ENCODE measurements around the gene SORD. TPM values are rescaled to one million over a fixed set of nuclear protein-coding genes. Genes with fewer than 3 reads are reported as not detected.
A peak's percentile ranks its signal among the peaks of the same experiment; 100 is the strongest.

SORD gene
- total and polyA plus RNA-seq, 9 of the 15 experiments (the other 6 are each of a cell fraction or from before 2014, with no cell fraction given): 5.9 to 79.2 (median 29.6) TPM

DNA sequence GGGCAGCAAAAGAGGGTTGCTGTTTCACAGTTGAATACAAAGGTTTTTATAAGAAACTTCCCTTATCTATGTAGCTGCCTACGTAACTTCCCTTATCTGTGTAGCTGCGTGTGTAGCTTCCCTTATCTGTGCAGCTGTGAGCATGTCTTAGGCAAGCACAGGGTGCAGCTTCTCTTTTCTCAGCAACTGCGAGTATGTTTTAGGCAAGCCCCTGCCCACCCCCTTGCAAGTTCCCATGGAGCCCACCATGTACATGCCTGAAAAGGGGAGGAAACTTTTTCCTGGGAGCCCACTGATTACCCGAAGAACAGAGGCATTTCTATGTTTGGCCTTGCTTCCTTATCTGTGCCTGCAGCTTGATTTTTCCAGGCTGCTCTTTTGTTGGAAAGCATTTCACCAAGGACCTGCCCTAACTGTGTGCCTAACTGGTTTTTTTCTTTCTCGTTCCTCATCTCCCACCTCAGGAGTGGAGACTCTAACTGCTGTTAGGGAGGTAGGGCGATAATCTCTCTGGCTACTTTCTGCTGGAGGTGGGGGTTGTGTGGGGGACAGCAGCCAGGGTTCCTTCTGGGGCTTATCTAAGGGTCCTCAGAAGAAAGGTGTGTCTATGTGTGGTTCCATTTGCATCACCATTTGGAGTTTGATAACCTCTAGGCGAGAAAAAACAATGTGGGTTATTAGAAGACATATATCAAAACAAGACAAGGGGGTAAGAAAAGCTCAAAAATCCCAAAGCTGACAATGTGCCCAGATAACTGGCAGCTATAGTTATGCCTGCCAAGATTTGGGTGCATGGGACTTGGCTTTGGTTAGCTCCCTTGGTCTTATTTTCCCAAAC is 26.0 kb downstream of the SORD start (continued):
- TF ChIP-seq, protein P1, sequence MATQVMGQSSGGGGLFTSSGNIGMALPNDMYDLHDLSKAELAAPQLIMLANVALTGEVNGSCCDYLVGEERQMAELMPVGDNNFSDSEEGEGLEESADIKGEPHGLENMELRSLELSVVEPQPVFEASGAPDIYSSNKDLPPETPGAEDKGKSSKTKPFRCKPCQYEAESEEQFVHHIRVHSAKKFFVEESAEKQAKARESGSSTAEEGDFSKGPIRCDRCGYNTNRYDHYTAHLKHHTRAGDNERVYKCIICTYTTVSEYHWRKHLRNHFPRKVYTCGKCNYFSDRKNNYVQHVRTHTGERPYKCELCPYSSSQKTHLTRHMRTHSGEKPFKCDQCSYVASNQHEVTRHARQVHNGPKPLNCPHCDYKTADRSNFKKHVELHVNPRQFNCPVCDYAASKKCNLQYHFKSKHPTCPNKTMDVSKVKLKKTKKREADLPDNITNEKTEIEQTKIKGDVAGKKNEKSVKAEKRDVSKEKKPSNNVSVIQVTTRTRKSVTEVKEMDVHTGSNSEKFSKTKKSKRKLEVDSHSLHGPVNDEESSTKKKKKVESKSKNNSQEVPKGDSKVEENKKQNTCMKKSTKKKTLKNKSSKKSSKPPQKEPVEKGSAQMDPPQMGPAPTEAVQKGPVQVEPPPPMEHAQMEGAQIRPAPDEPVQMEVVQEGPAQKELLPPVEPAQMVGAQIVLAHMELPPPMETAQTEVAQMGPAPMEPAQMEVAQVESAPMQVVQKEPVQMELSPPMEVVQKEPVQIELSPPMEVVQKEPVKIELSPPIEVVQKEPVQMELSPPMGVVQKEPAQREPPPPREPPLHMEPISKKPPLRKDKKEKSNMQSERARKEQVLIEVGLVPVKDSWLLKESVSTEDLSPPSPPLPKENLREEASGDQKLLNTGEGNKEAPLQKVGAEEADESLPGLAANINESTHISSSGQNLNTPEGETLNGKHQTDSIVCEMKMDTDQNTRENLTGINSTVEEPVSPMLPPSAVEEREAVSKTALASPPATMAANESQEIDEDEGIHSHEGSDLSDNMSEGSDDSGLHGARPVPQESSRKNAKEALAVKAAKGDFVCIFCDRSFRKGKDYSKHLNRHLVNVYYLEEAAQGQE (IDR thresholded peaks at IDR 0.05; ENCODE audit: borderline replicate concordance): 0 out of 2 replicates have a peak, but pooled peaks have one; percentile 25
- TF ChIP-seq, protein P1 (CRISPR knock-in tag; IDR thresholded peaks at IDR 0.05; ENCODE audit: low read depth): 0 out of 2 replicates have a peak, but pooled peaks have one; percentile 37
- TF ChIP-seq GTF2F1 (IDR thresholded peaks at IDR 0.05; ENCODE audit: low read depth, low read length) (no peak), ZNF717 (CRISPR knock-in tag; IDR thresholded peaks at IDR 0.05) (no peak), ESRRA (IDR thresholded peaks at IDR 0.05; ENCODE audit: borderline replicate concordance, low read depth) (peak; percentile 53; the same call in 1 of the 2 replicates), KAT8 (IDR thresholded peaks at IDR 0.05; ENCODE audit: low read depth) (no peak), POLR2G (IDR thresholded peaks at IDR 0.05; ENCODE audit: low read depth, low read length) (no peak), NFIC (IDR thresholded peaks at IDR 0.05) (peak; percentile 82), YY1 (IDR thresholded peaks at IDR 0.05; ENCODE audit: borderline replicate concordance in 1 of 3, control insufficient read depth in 1 of 3, extremely low read depth in 1 of 3, insufficient read depth in 3 of 3, insufficient read length in 1 of 3, insufficient replicate concordance in 2 of 3, low read depth in 1 of 3, low read length in 2 of 3) (no peak)
- TF ChIP-seq, protein P2, sequence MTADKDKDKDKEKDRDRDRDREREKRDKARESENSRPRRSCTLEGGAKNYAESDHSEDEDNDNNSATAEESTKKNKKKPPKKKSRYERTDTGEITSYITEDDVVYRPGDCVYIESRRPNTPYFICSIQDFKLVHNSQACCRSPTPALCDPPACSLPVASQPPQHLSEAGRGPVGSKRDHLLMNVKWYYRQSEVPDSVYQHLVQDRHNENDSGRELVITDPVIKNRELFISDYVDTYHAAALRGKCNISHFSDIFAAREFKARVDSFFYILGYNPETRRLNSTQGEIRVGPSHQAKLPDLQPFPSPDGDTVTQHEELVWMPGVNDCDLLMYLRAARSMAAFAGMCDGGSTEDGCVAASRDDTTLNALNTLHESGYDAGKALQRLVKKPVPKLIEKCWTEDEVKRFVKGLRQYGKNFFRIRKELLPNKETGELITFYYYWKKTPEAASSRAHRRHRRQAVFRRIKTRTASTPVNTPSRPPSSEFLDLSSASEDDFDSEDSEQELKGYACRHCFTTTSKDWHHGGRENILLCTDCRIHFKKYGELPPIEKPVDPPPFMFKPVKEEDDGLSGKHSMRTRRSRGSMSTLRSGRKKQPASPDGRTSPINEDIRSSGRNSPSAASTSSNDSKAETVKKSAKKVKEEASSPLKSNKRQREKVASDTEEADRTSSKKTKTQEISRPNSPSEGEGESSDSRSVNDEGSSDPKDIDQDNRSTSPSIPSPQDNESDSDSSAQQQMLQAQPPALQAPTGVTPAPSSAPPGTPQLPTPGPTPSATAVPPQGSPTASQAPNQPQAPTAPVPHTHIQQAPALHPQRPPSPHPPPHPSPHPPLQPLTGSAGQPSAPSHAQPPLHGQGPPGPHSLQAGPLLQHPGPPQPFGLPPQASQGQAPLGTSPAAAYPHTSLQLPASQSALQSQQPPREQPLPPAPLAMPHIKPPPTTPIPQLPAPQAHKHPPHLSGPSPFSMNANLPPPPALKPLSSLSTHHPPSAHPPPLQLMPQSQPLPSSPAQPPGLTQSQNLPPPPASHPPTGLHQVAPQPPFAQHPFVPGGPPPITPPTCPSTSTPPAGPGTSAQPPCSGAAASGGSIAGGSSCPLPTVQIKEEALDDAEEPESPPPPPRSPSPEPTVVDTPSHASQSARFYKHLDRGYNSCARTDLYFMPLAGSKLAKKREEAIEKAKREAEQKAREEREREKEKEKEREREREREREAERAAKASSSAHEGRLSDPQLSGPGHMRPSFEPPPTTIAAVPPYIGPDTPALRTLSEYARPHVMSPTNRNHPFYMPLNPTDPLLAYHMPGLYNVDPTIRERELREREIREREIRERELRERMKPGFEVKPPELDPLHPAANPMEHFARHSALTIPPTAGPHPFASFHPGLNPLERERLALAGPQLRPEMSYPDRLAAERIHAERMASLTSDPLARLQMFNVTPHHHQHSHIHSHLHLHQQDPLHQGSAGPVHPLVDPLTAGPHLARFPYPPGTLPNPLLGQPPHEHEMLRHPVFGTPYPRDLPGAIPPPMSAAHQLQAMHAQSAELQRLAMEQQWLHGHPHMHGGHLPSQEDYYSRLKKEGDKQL (CRISPR knock-in tag; IDR thresholded peaks at IDR 0.05; ENCODE audit: borderline replicate concordance): no peak

Data from K562 (cell line).